ENCODE results near the gene RNASE1. TPM values are rescaled to one million over a fixed set of nuclear protein-coding genes. Genes with fewer than 3 reads are reported as not detected.
"Not testable (repeated sequence)": the region's sequence is repeated elsewhere in the genome, so short reads cannot be mapped to it uniquely, and the experiment has no call there.

The RNASE1 gene
- total and polyA plus RNA-seq, 7 experiments from 2014 or later = 1.8 to 19.0 (median 15.5) TPM; not detected in 4

GRCh38 chr14:20836668-20837338 lies 34.2 kb upstream of the RNASE1 start:
- ATAC-seq (no peak), DNase-seq (no peak)
- ChIA-PET POLR2A (no interaction called here), CTCF (interaction anchor here (0.6 kb wide), 1 partner anchor 73 kb away, joined by 3 read pairs; no protein-coding TSS in a partner anchor)
- Mint-ChIP-seq H3K9me3 (peaks cover 0 to 2% (median 0%) of the 10 kb centered on the region in 11 donors), H3K4me1 (no peaks in the 10 kb centered on the region), H3K27me3 (no peaks in the 10 kb centered on the region), H3K36me3 (no peaks in the 10 kb centered on the region), H3K27ac (no peak overlapping the region), H3K4me3 (no peak overlapping the region)
- H3K27me3 ChIP-seq (ENCODE audit: control insufficient read depth in 2 of 2, insufficient read depth in 2 of 2, low read length in 2 of 2) = no peaks in the 10 kb centered on the region
- intact Hi-C loops (cut with micrococcal nuclease) = no loop called here
- H3K4me3 ChIP-seq (ENCODE audit: low read length) = no peak overlapping the region
- no peaks in the 10 kb centered on the region for H3K4me1 ChIP-seq (ENCODE audit: control insufficient read depth in 2 of 2, insufficient read depth in 2 of 2, low read length in 2 of 2)
- H3K9me3 ChIP-seq (ENCODE audit: control insufficient read depth in 2 of 3, low read length in 3 of 3) = no peaks in the 10 kb centered on the region
- no peak overlapping the region for H3K27ac ChIP-seq (ENCODE audit: low read depth, low read length)
- no peaks in the 10 kb centered on the region for H3K36me3 ChIP-seq (ENCODE audit: control insufficient read depth in 2 of 3, insufficient read depth in 3 of 3, low read length in 3 of 3)

- DNase-seq (no peak), ATAC-seq (no peak)
- POLR2A ChIA-PET = no interaction called here
- H3K36me3 Mint-ChIP-seq = peaks cover 0 to under 1% (median 0%) of the 10 kb centered on the region in 5 donors
- H3K4me1 ChIP-seq (ENCODE audit: control insufficient read depth in 2 of 2, insufficient read depth in 2 of 2, low read length in 2 of 2) = no peaks in the 10 kb centered on the region
- no peak overlapping the region for H3K27ac Mint-ChIP-seq
- no peaks in the 10 kb centered on the region for H3K36me3 ChIP-seq (ENCODE audit: control insufficient read depth in 2 of 3, insufficient read depth in 3 of 3, low read length in 3 of 3)
- H3K9me3 ChIP-seq (ENCODE audit: control insufficient read depth in 2 of 3, low read length in 3 of 3) = no peaks in the 10 kb centered on the region
- intact Hi-C loops (cut with micrococcal nuclease) = no loop called here
- no peaks in the 10 kb centered on the region for H3K4me1 Mint-ChIP-seq
- H3K27me3 Mint-ChIP-seq = no peaks in the 10 kb centered on the region
- H3K27ac ChIP-seq (ENCODE audit: low read depth, low read length) = no peak overlapping the region
- CTCF ChIA-PET = no interaction called here
- H3K9me3 Mint-ChIP-seq = peaks cover 0 to 2% (median 0%) of the 10 kb centered on the region in 11 donors
- H3K4me3 ChIP-seq (ENCODE audit: low read length) = no peak overlapping the region
- no peaks in the 10 kb centered on the region for H3K27me3 ChIP-seq (ENCODE audit: control insufficient read depth in 2 of 2, insufficient read depth in 2 of 2, low read length in 2 of 2)
- no peak overlapping the region for H3K4me3 Mint-ChIP-seq
Measured at GRCh38 chr14:20834899-20835298, 32.3 kb upstream of the RNASE1 start.

GRCh38 chr14:20830831-20831230 lies 28.2 kb upstream of the RNASE1 start:
- DNase-seq = no peak
- Histone ChIP-seq H3K9me3 (ENCODE audit: control insufficient read depth in 2 of 3, low read length in 3 of 3) (peaks cover 0 to 8% (median 0%) of the 10 kb centered on the region in 3 experiments), H3K27ac (ENCODE audit: low read depth, low read length) (no peak overlapping the region), H3K4me1 (ENCODE audit: control insufficient read depth in 2 of 2, insufficient read depth in 2 of 2, low read length in 2 of 2) (no peaks in the 10 kb centered on the region), H3K27me3 (ENCODE audit: control insufficient read depth in 2 of 2, insufficient read depth in 2 of 2, low read length in 2 of 2) (no peaks in the 10 kb centered on the region), H3K36me3 (ENCODE audit: control insufficient read depth in 2 of 3, insufficient read depth in 3 of 3, low read length in 3 of 3) (no peaks in the 10 kb centered on the region), H3K4me3 (ENCODE audit: low read length) (no peak overlapping the region)
- ATAC-seq = no peak
- peaks cover 0 to 6% (median 0%) of the 10 kb centered on the region in 7 donors for H3K4me1 Mint-ChIP-seq
- H3K36me3 Mint-ChIP-seq = peaks cover 0 to 8% (median 0%) of the 10 kb centered on the region in 5 donors
- H3K9me3 Mint-ChIP-seq = peaks cover 0 to 21% (median 3%) of the 10 kb centered on the region in 11 donors
- no peak overlapping the region for H3K4me3 Mint-ChIP-seq
- H3K27ac Mint-ChIP-seq = no peak overlapping the region
- intact Hi-C loops (cut with micrococcal nuclease) = no loop called here
- ChIA-PET POLR2A (no interaction called here), CTCF (no interaction called here)
- H3K27me3 Mint-ChIP-seq = peaks cover 0 to 7% (median 0%) of the 10 kb centered on the region in 5 donors

GRCh38 chr14:20828024-20828694 lies 25.5 kb upstream of the RNASE1 start:
- H3K27me3 ChIP-seq (ENCODE audit: control insufficient read depth in 2 of 2, insufficient read depth in 2 of 2, low read length in 2 of 2); H3K9me3 ChIP-seq (ENCODE audit: control insufficient read depth in 2 of 3, low read length in 3 of 3); H3K36me3 Mint-ChIP-seq; H3K4me3 Mint-ChIP-seq; H3K4me1 ChIP-seq (ENCODE audit: control insufficient read depth in 2 of 2, insufficient read depth in 2 of 2, low read length in 2 of 2); H3K27ac ChIP-seq (ENCODE audit: low read depth, low read length); ATAC-seq; POLR2A ChIA-PET; H3K27ac Mint-ChIP-seq; DNase-seq; H3K36me3 ChIP-seq (ENCODE audit: control insufficient read depth in 2 of 3, insufficient read depth in 3 of 3, low read length in 3 of 3); intact Hi-C loops (cut with micrococcal nuclease); CTCF ChIA-PET; H3K4me1 Mint-ChIP-seq; H3K4me3 ChIP-seq (ENCODE audit: low read length): not testable (repeated sequence)
- peaks cover 0 to 21% (median 2%) of the 10 kb centered on the region in 11 donors for H3K9me3 Mint-ChIP-seq
- peaks cover 0 to 10% (median 4%) of the 10 kb centered on the region in 5 donors for H3K27me3 Mint-ChIP-seq

- CTCF ChIA-PET = no interaction called here
- intact Hi-C loops (cut with micrococcal nuclease) = no loop called here
Measured at GRCh38 chr14:20827326-20827725, 24.7 kb upstream of the RNASE1 start.

GRCh38 chr14:20826666-20827065 lies 24.0 kb upstream of the RNASE1 start:
- H3K4me1 Mint-ChIP-seq; H3K9me3 ChIP-seq (ENCODE audit: control insufficient read depth in 2 of 3, low read length in 3 of 3); H3K27ac ChIP-seq (ENCODE audit: low read depth, low read length); H3K36me3 ChIP-seq (ENCODE audit: control insufficient read depth in 2 of 3, insufficient read depth in 3 of 3, low read length in 3 of 3); CTCF ChIA-PET; H3K4me1 ChIP-seq (ENCODE audit: control insufficient read depth in 2 of 2, insufficient read depth in 2 of 2, low read length in 2 of 2); H3K4me3 ChIP-seq (ENCODE audit: low read length); H3K27ac Mint-ChIP-seq; ATAC-seq; H3K4me3 Mint-ChIP-seq; H3K36me3 Mint-ChIP-seq; POLR2A ChIA-PET; DNase-seq; intact Hi-C loops (cut with micrococcal nuclease); H3K27me3 ChIP-seq (ENCODE audit: control insufficient read depth in 2 of 2, insufficient read depth in 2 of 2, low read length in 2 of 2): not testable (repeated sequence)
- Mint-ChIP-seq H3K9me3 (peaks cover 0 to 21% (median 2%) of the 10 kb centered on the region in 11 donors), H3K27me3 (peaks cover 0 to 10% (median 4%) of the 10 kb centered on the region in 5 donors)

More at GRCh38 chr14:20827326-20827725, 24.7 kb upstream of the RNASE1 start:
- Histone ChIP-seq H3K36me3 (ENCODE audit: control insufficient read depth in 2 of 3, insufficient read depth in 3 of 3, low read length in 3 of 3) (no peaks in the 10 kb centered on the region), H3K27ac (ENCODE audit: low read depth, low read length) (no peak overlapping the region), H3K4me1 (ENCODE audit: control insufficient read depth in 2 of 2, insufficient read depth in 2 of 2, low read length in 2 of 2) (no peaks in the 10 kb centered on the region), H3K27me3 (ENCODE audit: control insufficient read depth in 2 of 2, insufficient read depth in 2 of 2, low read length in 2 of 2) (no peaks in the 10 kb centered on the region), H3K9me3 (ENCODE audit: control insufficient read depth in 2 of 3, low read length in 3 of 3) (peaks cover 0 to 8% (median 0%) of the 10 kb centered on the region in 3 experiments), H3K4me3 (ENCODE audit: low read length) (no peak overlapping the region)
- no peak overlapping the region for H3K4me3 Mint-ChIP-seq
- peaks cover 0 to 10% (median 4%) of the 10 kb centered on the region in 5 donors for H3K27me3 Mint-ChIP-seq
- DNase-seq = no peak
- H3K9me3 Mint-ChIP-seq = peaks cover 0 to 21% (median 2%) of the 10 kb centered on the region in 11 donors
- ATAC-seq = no peak
- H3K4me1 Mint-ChIP-seq = peaks cover 0 to 6% (median 0%) of the 10 kb centered on the region in 7 donors
- H3K36me3 Mint-ChIP-seq = peaks cover 0 to 8% (median 0%) of the 10 kb centered on the region in 5 donors
- H3K27ac Mint-ChIP-seq = no peak overlapping the region
- POLR2A ChIA-PET = no interaction called here
